ENCODE measurements around the gene SRM. TPM values are rescaled to one million over a fixed set of nuclear protein-coding genes. Genes with fewer than 3 reads are reported as not detected.

The SRM gene
- total RNA-seq, 1 experiment from 2014 or later: 249 TPM

- Histone ChIP-seq H3K4me3 (ENCODE audit: low read depth in 2 of 2, low read length in 2 of 2) (peak overlapping the region; percentile 82 to 83), H3K27ac (ENCODE audit: low read length) (peak overlapping the region; percentile 89), H3K36me3 (ENCODE audit: control insufficient read depth, insufficient read depth, low read length) (peaks cover 5% of the 10 kb centered on the region), H3K27me3 (ENCODE audit: control insufficient read depth, insufficient read depth, low read length) (no peaks in the 10 kb centered on the region), H3K4me1 (ENCODE audit: control insufficient read depth, insufficient read depth, low read length) (peaks cover 19% of the 10 kb centered on the region), H3K9me3 (ENCODE audit: control insufficient read depth, insufficient read depth, low read depth, low read length) (no peaks in the 10 kb centered on the region)
- no TSS peak for BruUV-seq (replicated peaks)
- in situ Hi-C loops (cut with HindIII; ENCODE audit: low pct_unique_long_range_greater_than_20kb, low sequenced_read_pairs): no loop called here
- no peak for DNase-seq (ENCODE audit: low read depth, low spot score)
- CTCF ChIA-PET: no interaction called here
- no peak for ATAC-seq
- TF ChIP-seq TCF7L2 (IDR thresholded peaks at IDR 0.05; ENCODE audit: low read depth, low read length) (no peak), SIN3A (IDR thresholded peaks at IDR 0.05; ENCODE audit: borderline replicate concordance, insufficient read depth, low read depth, low read length) (no peak), CTCF (IDR thresholded peaks at IDR 0.05) (no peak), POLR2AphosphoS5 (IDR thresholded peaks at IDR 0.05; ENCODE audit: low read depth, low read length) (no peak), REST (IDR thresholded peaks at IDR 0.05; ENCODE audit: insufficient read depth in 1 of 2, low read depth in 2 of 2, low read length in 1 of 2) (no peak)
- POLR2A ChIA-PET: no interaction called here
- intact Hi-C loops (cut with micrococcal nuclease; ENCODE audit: unreplicated experiment): no loop called here
Observed at GRCh38 chr1:11058595-11059154, 1.1 kb downstream of the SRM start.

GRCh38 chr1:11058026-11058425, 1.8 kb downstream of the SRM start:
- BruUV-seq (replicated peaks): no TSS peak
- DNase-seq (ENCODE audit: low read depth, low spot score) (no peak), ATAC-seq (no peak)
- H3K4me1 ChIP-seq (ENCODE audit: control insufficient read depth, insufficient read depth, low read length): peaks cover 24% of the 10 kb centered on the region
- ChIA-PET CTCF (no interaction called here), POLR2A (no interaction called here)
- intact Hi-C loops (cut with micrococcal nuclease; ENCODE audit: unreplicated experiment): no loop called here
- TF ChIP-seq TCF7L2 (IDR thresholded peaks at IDR 0.05; ENCODE audit: low read depth, low read length): no peak
- no peak for TF ChIP-seq CTCF (IDR thresholded peaks at IDR 0.05)
- TF ChIP-seq REST (IDR thresholded peaks at IDR 0.05; ENCODE audit: insufficient read depth in 1 of 2, low read depth in 2 of 2, low read length in 1 of 2): no peak
- TF ChIP-seq SIN3A (IDR thresholded peaks at IDR 0.05; ENCODE audit: borderline replicate concordance, insufficient read depth, low read depth, low read length): no peak
- no peak for TF ChIP-seq POLR2AphosphoS5 (IDR thresholded peaks at IDR 0.05; ENCODE audit: low read depth, low read length)
- H3K4me3 ChIP-seq (ENCODE audit: low read depth in 2 of 2, low read length in 2 of 2): no peak overlapping the region; a peak in 1 of 4 replicates
- H3K27me3 ChIP-seq (ENCODE audit: control insufficient read depth, insufficient read depth, low read length): no peaks in the 10 kb centered on the region
- H3K36me3 ChIP-seq (ENCODE audit: control insufficient read depth, insufficient read depth, low read length): peaks cover 5% of the 10 kb centered on the region
- H3K9me3 ChIP-seq (ENCODE audit: control insufficient read depth, insufficient read depth, low read depth, low read length): no peaks in the 10 kb centered on the region
- in situ Hi-C loops (cut with HindIII; ENCODE audit: low pct_unique_long_range_greater_than_20kb, low sequenced_read_pairs): no loop called here
- no peak overlapping the region for H3K27ac ChIP-seq (ENCODE audit: low read length)
